ENCODE data around the gene EIF3B. TPM values are rescaled to one million over a fixed set of nuclear protein-coding genes. Genes with fewer than 3 reads are reported as not detected.
A peak's percentile ranks its signal among the peaks of the same experiment; 100 is the strongest.
"Not testable (repeated sequence)": the region's sequence is repeated elsewhere in the genome, so short reads cannot be mapped to it uniquely, and the experiment has no call there.

EIF3B gene
- total RNA-seq, 6 experiments from 2014 or later, result 175 to 207 (median 180) TPM

- no peak for TF ChIP-seq CTCF (IDR thresholded peaks at IDR 0.05)
- Mint-ChIP-seq H3K4me1 (ENCODE audit: low read depth) (peaks cover 21% of the 10 kb centered on the region), H3K27me3 (ENCODE audit: insufficient read depth) (peaks cover 5% of the 10 kb centered on the region)
Observed at GRCh38 chr7:2388637-2388954, 34.0 kb downstream of the EIF3B start.

DNA sequence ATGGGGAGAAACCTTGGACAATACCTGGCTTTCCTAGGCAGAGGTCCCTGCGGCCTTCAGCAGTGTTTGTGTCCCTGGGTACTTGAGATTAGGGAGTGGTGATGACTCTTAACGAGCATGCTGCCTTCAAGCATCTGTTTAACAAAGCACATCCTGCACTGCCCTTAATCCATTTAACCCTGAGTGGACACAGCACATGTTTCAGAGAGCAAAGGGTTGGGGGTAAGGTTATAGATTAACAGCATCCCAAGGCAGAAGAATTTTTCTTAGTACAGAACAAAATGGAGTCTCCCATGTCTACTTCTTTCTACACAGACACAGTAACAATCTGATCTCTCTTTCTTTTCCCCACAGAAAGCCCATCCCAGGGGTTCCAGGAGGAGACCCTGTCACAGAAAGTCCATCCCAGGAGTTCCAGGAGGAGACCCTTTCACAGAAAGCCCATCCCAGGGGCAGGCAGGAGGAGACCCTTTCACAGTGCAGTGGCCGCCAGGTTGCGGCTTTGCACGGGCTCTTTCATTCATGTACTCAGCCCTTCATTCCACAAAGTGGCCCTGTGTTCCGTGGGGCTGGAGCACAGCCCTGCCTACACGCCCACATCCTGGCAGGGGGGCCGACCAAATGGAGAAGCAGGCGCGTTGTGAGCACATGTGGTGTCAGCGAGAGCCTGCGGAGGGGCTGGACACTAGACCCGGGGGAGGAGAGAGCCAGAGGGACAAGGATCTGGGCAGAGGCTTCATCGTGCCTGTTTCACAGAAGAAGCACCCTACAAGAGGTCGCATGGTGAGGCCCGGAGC lies 35.6 kb downstream of the EIF3B start:
- DNase-seq, result peak; percentile 12
- H3K27me3 Mint-ChIP-seq (ENCODE audit: insufficient read depth), result not testable (repeated sequence)

More at GRCh38 chr7:2388637-2388954, 34.0 kb downstream of the EIF3B start:
- H3K4me3 Mint-ChIP-seq, result no peak overlapping the region
- H3K36me3 Mint-ChIP-seq (ENCODE audit: low read depth), result no peaks in the 10 kb centered on the region; the same call in 1 of the 2 replicates
- H3K9me3 Mint-ChIP-seq, result no peaks in the 10 kb centered on the region
- DNase-seq, result no peak
- H3K27ac Mint-ChIP-seq, result no peak overlapping the region

GRCh38 chr7:2393706-2394105 lies 39.1 kb downstream of the EIF3B start:
- H3K27me3 Mint-ChIP-seq (ENCODE audit: insufficient read depth), result no peaks in the 10 kb centered on the region; the same call in none of the 2 replicates
- H3K27ac Mint-ChIP-seq, result no peak overlapping the region
- DNase-seq, result no peak
- H3K36me3 Mint-ChIP-seq (ENCODE audit: low read depth), result no peaks in the 10 kb centered on the region
- H3K9me3 Mint-ChIP-seq, result no peaks in the 10 kb centered on the region
- peaks cover 26% of the 10 kb centered on the region for H3K4me1 Mint-ChIP-seq (ENCODE audit: low read depth)
- TF ChIP-seq CTCF (IDR thresholded peaks at IDR 0.05), result no peak
- no peak overlapping the region for H3K4me3 Mint-ChIP-seq

More for the DNA sequence above, 35.6 kb downstream of the EIF3B start:
- H3K36me3 Mint-ChIP-seq (ENCODE audit: low read depth); H3K4me3 Mint-ChIP-seq; H3K9me3 Mint-ChIP-seq: not testable (repeated sequence)
- Mint-ChIP-seq H3K4me1 (ENCODE audit: low read depth) (peaks cover 26% of the 10 kb centered on the region), H3K27ac (peak overlapping the region; percentile 43; the same call in 1 of the 2 replicates)

DNA sequence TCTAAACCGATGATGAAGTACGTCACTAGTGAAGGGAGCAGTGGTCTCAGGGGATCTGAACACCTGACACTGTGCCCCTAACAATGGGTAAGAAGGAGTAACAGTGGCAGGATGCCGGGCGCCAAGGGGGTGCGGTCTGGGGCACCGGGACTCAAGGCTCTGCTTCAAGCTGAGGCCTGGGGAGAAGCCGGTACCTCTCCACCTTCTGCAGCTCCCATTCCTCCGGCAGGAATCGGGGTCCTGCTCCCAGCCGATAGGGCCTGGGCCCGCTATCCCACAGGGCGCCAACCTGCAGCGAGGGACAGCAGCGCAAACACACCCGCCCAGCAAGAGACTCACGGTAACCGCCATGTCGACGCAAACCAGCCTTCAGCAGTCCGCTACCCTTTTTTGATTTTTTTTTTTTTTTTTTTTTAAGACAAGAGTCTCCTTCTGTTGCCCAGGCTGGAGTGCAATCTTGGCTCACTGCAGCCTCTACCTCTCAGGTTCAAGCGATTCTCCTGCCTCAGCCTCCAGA lies 40.0 kb downstream of the EIF3B start:
- Mint-ChIP-seq H3K9me3 (no peaks in the 10 kb centered on the region), H3K27me3 (ENCODE audit: insufficient read depth) (no peaks in the 10 kb centered on the region; the same call in none of the 2 replicates), H3K4me1 (ENCODE audit: low read depth) (peaks cover 25% of the 10 kb centered on the region), H3K36me3 (ENCODE audit: low read depth) (no peaks in the 10 kb centered on the region), H3K4me3 (no peak overlapping the region), H3K27ac (no peak overlapping the region)
- TF ChIP-seq CTCF (IDR thresholded peaks at IDR 0.05), result no peak
- DNase-seq, result no peak

GRCh38 chr7:2398506-2398905 lies 43.9 kb downstream of the EIF3B start:
- H3K27ac Mint-ChIP-seq, result no peak overlapping the region
- peaks cover 23% of the 10 kb centered on the region for H3K4me1 Mint-ChIP-seq (ENCODE audit: low read depth)
- no peak for TF ChIP-seq CTCF (IDR thresholded peaks at IDR 0.05)
- H3K9me3 Mint-ChIP-seq, result no peaks in the 10 kb centered on the region
- DNase-seq, result no peak
- no peak overlapping the region for H3K4me3 Mint-ChIP-seq
- H3K36me3 Mint-ChIP-seq (ENCODE audit: low read depth), result no peaks in the 10 kb centered on the region
- peaks cover 2% of the 10 kb centered on the region for H3K27me3 Mint-ChIP-seq (ENCODE audit: insufficient read depth)

- peaks cover 27% of the 10 kb centered on the region for H3K4me1 Mint-ChIP-seq (ENCODE audit: low read depth)
- peak overlapping the region; percentile 87 for H3K4me3 Mint-ChIP-seq
Observed at GRCh38 chr7:2399848-2400587, 45.4 kb downstream of the EIF3B start.

More at GRCh38 chr7:2399848-2400587, 45.4 kb downstream of the EIF3B start:
- Mint-ChIP-seq H3K9me3 (no peaks in the 10 kb centered on the region), H3K27me3 (ENCODE audit: insufficient read depth) (peaks cover 2% of the 10 kb centered on the region), H3K36me3 (ENCODE audit: low read depth) (no peaks in the 10 kb centered on the region), H3K27ac (peak overlapping the region; percentile 99)
- TF ChIP-seq CTCF (IDR thresholded peaks at IDR 0.05), result no peak
- DNase-seq, result peak; percentile 96

All from HFFc6 (cell line).